ENCODE results near the gene PDE6B. TPM values are rescaled to one million over a fixed set of nuclear protein-coding genes. Genes with fewer than 3 reads are reported as not detected.

Gene PDE6B
- total and polyA plus RNA-seq, 12 donors, result 0.73 to 6.2 (median 3.6) TPM

DNA sequence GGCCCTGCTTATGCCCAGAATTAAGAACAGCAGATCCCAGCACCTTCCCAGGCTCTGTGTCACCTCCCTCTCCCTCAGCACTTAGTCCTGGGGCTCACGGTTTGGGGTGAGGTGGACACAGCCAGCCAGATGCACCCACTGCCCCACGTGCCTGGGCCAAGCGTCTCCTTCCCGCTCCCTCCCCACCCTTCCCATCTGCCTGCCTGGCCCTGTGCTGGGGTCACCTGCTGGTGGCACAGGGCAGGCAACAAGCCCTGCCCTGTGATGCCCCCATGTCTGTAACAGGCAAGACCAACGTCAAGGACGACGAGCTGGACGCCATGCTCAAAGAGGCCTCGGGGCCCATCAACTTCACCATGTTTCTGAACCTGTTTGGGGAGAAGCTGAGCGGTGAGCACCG lies 54.3 kb downstream of the PDE6B start:
- Histone ChIP-seq H3K36me3 (peaks cover 0 to 5% (median 0%) of the 10 kb centered on the region in 9 donors), H3K4me3 (no peak overlapping the region), H3K27me3 (no peaks in the 10 kb centered on the region), H3K4me1 (peaks cover 12 to 49% (median 35%) of the 10 kb centered on the region in 9 donors), H3K9me3 (no peaks in the 10 kb centered on the region), H3K27ac (no peak overlapping the region)
- TF ChIP-seq, protein P1, sequence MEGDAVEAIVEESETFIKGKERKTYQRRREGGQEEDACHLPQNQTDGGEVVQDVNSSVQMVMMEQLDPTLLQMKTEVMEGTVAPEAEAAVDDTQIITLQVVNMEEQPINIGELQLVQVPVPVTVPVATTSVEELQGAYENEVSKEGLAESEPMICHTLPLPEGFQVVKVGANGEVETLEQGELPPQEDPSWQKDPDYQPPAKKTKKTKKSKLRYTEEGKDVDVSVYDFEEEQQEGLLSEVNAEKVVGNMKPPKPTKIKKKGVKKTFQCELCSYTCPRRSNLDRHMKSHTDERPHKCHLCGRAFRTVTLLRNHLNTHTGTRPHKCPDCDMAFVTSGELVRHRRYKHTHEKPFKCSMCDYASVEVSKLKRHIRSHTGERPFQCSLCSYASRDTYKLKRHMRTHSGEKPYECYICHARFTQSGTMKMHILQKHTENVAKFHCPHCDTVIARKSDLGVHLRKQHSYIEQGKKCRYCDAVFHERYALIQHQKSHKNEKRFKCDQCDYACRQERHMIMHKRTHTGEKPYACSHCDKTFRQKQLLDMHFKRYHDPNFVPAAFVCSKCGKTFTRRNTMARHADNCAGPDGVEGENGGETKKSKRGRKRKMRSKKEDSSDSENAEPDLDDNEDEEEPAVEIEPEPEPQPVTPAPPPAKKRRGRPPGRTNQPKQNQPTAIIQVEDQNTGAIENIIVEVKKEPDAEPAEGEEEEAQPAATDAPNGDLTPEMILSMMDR (IDR thresholded peaks at IDR 0.05), result no peak
- ATAC-seq (no peak), DNase-seq (no peak)
- intact Hi-C loops (cut with DNase I), result loop anchor here in 1 of 10 donors (10.0 kb wide), 1 partner anchor 255 kb away; the partner anchor contains the start of genes GAK and TMEM175
- WGBS, 2 donors, result 88 to 90% methylated on average over 11 of the region's 11 CpGs

DNA sequence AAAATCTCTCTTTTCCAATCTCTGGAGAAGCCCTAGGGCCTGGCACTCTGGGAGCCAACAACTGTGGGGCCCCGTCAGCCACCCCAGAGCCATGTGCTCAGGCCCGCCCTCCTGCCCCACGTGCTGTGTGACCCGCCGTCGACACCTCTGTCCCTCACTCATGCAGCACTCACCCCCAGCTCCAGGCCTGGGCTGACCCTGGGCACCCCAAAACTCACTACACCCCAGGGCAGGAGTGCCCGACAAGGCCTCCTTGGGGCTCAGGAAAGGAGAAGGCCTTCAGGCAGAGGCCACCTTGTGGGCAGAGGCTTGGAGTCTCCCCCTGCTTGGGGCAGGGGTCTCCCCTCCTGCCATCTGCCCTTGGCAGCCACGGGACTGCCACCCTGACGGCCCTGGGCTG lies 54.7 kb downstream of the PDE6B start:
- Histone ChIP-seq H3K36me3 (peaks cover 0 to 5% (median 0%) of the 10 kb centered on the region in 9 donors), H3K9me3 (no peaks in the 10 kb centered on the region), H3K4me3 (no peak overlapping the region), H3K27ac (no peak overlapping the region), H3K4me1 (peaks cover 12 to 46% (median 32%) of the 10 kb centered on the region in 9 donors), H3K27me3 (no peaks in the 10 kb centered on the region)
- TF ChIP-seq, protein P1 (IDR thresholded peaks at IDR 0.05), result no peak
- DNase-seq, result no peak
- intact Hi-C loops (cut with DNase I), result loop anchor here in 1 of 10 donors (10.0 kb wide), 1 partner anchor 255 kb away; the partner anchor contains the start of genes GAK and TMEM175
- ATAC-seq, result no peak
- 82 to 88% methylated on average over 9 of the region's 9 CpGs for WGBS, 2 donors

DNA sequence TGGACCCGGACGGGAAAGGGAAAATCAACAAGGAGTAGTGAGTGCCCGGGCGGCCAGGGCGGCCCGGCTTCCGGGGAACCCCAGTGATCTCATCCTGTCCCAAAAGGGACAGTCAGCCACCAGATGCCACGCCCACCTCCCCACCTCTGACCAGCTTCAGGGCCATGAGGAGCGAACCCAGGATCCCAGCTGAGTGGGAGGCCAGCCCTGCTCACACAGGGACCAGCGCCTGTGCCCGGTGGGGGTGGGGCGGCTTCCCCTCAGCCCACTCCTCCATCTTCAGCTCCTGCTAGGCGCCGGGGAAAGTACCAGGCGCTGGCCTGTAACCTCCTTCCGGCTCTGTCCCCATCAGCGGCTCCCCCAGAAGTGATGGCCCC lies 55.2 kb downstream of the PDE6B start:
- DNase-seq, result no peak
- H3K4me3 ChIP-seq, result peak overlapping the region in 9 of 10 donors; percentile 48 to 62 (median 58)
- TF ChIP-seq, protein P1 (IDR thresholded peaks at IDR 0.05), result no peak
- H3K36me3 ChIP-seq, result peaks cover 0 to 5% (median 0%) of the 10 kb centered on the region in 9 donors
- peak in 3 of 8 donors; percentile 1 to 3 (median 1) for ATAC-seq
- 51 to 64% methylated on average over 17 of the region's 17 CpGs for WGBS, 2 donors
- intact Hi-C loops (cut with DNase I), result loop anchor here in 1 of 10 donors (10.0 kb wide), 1 partner anchor 254 kb away; the partner anchor contains the start of genes GAK and TMEM175
- peaks cover 12 to 41% (median 28%) of the 10 kb centered on the region in 9 donors for H3K4me1 ChIP-seq
- peak overlapping the region in 1 of 10 donors; percentile 44 for H3K27ac ChIP-seq
- H3K9me3 ChIP-seq, result no peaks in the 10 kb centered on the region
- H3K27me3 ChIP-seq, result no peaks in the 10 kb centered on the region

DNA sequence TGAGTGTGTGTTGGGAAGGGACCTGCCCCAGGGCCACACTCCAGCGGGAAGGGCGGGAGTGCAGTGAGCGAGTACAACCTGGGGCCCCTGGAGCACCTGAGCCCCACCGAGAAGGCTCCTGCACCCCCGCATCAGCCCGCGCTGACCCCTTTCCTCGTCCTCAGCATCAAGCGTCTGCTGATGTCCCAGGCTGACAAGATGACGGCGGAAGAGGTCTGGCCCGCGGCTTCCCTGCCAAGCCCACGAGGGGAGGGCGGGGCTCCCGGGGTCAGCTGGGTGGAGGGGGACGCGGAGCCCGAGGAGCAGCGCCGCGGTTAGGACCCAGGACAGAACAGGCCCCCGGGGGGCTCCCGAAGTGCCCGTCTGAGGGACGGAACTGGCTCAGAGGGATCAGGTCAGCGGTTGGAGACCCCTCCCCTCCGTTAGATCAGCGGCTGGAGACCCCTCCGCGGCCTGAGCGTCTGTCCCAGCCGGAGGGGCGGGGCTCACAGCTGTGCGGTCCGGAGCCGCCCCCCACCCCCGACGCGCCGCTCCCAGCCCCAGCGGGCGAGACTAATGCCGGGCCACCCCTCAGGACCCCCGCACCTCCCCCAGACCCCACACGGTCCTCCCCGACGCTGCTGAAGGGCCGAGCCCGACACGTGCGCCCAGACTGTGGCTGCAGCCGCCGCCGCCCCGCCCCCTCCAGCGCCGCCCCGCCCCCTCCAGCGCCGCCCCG lies 55.7 kb downstream of the PDE6B start:
- WGBS, 2 donors, result 6 to 18% methylated on average over 46 to 54 of the region's 62 CpGs
- no peaks in the 10 kb centered on the region for H3K27me3 ChIP-seq
- H3K4me1 ChIP-seq, result peaks cover 12 to 37% (median 23%) of the 10 kb centered on the region in 9 donors
- peaks cover 0 to 5% (median 0%) of the 10 kb centered on the region in 9 donors for H3K36me3 ChIP-seq
- TF ChIP-seq, protein P1 (IDR thresholded peaks at IDR 0.05), result no peak
- peak overlapping the region in 2 of 10 donors; percentile 34 to 44 for H3K27ac ChIP-seq
- peak; percentile 10 to 63 (median 46) for ATAC-seq
- DNase-seq, result peak; percentile 60 to 75
- intact Hi-C loops (cut with DNase I), result loop anchor here in 1 of 10 donors (10.0 kb wide), 1 partner anchor 254 kb away; the partner anchor contains the start of genes GAK and TMEM175
- H3K4me3 ChIP-seq, result peak overlapping the region; percentile 47 to 62 (median 57)
- H3K9me3 ChIP-seq, result no peaks in the 10 kb centered on the region

Measured in heart right ventricle (tissue), 16 donors.